Activated effector memory CD4-positive, alpha-beta T cell treated with anti-CD3 and anti-CD28 coated beads, Interleukin-2, amount 50 U/mL, for 16 hours (primary cell): ENCODE data around the gene UNK.
"Not testable (repeated sequence)": the region's sequence is repeated elsewhere in the genome, so short reads cannot be mapped to it uniquely, and the experiment has no call there.

Experiments used
- DNase-seq: peaks from one replicate; pipeline ENCODE4 v3.0.0-alpha.2; 2020

Gene UNK

DNA sequence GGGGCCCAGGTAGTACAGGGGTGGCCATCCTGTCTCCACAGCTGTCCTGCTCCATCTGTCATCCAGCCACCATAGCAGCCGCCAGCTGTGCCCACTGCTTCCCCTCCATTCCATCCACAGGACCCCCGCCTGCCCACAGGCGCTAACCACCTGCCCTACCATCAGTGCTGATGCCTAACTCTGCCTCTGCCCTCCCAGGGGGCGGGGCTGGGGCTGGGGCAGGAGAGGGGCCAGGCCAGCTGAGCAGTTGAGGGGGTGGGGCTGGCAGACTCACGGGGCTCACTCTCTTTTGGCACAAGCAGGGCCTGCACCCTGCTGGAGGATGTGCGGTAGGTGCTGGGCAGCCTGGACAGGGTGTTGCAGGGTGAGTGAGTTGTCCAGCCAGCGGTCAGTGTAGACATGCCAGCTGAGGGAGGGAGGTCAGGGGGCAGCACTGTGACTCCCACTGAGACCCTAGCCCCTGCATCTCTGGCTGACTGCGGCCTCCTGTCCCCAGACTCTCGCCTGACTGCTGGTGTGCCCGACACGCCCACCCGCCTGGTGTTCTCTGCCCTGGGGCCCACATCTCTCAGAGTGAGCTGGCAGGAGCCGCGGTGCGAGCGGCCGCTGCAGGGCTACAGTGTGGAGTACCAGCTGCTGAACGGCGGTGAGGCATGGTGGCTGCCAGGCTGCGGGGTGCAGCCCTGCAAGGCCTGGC is 29.3 kb upstream of the UNK start:
- no peak for DNase-seq

DNA sequence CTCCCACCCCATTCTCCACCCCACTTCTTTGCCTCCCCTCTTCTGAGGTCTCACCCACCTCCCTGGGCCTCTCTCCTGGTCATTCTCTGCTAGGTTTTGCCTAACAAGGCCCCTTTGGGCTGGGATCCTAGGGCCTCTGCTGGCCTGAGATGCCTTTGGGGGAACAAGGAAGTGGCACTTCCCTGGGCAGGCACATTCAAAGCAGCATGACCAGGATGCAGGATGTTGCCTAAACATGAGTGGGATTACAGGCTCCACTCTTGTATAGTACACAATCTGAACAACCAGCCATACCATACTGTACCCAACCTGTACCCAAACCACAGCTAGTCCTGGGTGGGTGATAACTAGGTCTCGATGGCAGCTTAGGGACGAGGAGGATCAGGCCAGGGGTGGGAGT is 28.6 kb upstream of the UNK start:
- DNase-seq: no peak

DNA sequence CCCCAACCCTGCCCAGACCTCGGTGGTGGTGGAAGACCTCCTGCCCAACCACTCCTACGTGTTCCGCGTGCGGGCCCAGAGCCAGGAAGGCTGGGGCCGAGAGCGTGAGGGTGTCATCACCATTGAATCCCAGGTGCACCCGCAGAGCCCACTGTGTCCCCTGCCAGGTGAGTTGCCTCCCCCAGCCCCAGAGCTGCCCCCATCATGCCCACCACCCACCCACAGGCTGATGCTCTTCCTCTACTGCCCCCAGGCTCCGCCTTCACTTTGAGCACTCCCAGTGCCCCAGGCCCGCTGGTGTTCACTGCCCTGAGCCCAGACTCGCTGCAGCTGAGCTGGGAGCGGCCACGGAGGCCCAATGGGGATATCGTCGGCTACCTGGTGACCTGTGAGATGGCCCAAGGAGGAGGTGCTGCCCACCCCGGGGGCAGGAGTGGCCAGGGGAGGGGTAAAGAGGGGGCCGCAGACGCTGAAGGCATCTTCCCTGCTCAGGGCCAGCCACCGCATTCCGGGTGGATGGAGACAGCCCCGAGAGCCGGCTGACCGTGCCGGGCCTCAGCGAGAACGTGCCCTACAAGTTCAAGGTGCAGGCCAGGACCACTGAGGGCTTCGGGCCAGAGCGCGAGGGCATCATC is 28.0 kb upstream of the UNK start:
- DNase-seq: no peak

DNA sequence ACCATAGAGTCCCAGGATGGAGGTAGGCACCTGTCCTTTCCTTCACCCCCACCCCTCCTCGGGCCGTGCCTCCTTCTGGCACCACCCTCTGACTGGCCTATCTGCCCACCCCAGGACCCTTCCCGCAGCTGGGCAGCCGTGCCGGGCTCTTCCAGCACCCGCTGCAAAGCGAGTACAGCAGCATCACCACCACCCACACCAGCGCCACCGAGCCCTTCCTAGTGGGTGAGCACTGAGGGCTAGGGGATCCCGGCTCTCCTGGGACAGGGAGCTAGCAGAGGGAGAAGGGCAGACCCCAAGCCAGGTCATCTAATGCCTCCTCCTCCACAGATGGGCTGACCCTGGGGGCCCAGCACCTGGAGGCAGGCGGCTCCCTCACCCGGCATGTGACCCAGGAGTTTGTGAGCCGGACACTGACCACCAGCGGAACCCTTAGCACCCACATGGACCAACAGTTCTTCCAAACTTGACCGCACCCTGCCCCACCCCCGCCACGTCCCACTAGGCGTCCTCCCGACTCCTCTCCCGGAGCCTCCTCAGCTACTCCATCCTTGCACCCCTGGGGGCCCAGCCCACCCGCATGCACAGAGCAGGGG is 27.4 kb upstream of the UNK start:
- no peak for DNase-seq

DNA sequence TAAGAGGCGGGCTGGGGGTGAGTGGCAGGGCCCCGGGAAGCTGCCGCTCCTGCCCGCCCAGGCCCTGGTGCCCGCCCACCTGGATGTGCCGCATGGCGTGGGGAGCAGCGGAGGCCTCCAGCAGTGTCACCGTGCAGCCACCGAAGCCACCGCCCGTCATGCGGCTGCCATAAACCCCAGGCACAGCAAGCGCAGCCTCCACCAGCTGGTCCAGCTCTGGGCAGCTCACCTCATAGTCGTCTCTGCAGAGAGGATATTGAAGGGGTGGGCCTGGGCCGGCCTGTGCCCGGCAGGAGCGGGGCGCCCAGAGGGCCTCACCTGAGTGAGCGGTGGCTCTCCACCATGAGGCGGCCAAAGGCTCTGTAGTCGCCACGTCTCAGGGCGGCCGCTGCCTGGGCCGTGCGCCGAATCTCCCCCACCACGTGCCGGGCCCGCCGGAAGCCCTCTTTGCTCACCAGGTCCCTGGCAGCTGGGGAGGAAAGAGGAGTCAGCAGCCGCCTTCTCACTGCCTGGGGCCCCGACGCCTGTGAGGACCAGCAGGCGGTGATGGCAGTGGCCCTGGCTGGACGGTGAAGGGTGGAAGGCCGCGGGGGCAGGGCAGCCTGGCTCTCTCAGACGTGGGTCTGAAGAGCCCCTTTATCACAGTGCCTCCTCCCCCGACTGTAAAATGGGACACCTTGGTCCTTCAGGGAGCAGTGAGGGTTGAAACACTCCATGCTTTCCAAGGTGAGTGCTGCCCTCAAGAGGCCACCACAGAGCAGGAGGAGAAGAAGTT is 26.3 kb upstream of the UNK start:
- DNase-seq: no peak

DNA sequence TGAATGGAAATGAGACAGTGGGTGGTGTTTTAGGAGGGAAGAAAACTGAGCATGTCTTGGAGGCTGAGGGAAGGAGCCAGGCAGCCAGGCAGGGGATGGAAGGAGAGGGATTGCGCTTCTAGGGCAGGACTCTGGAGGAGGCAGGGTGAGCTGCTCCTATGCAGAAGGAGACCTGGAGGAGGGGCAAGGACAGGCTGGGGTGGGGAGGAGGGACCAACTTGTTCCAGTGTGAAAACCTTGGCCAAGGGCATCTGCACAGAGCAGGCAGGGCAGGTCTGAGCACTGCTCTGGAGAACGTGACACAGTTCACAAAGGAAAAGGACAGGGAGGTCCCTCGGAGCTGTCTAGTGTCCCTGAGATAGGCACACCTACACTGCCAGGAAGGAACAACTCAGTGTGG is 25.1 kb upstream of the UNK start:
- no peak for DNase-seq

DNA sequence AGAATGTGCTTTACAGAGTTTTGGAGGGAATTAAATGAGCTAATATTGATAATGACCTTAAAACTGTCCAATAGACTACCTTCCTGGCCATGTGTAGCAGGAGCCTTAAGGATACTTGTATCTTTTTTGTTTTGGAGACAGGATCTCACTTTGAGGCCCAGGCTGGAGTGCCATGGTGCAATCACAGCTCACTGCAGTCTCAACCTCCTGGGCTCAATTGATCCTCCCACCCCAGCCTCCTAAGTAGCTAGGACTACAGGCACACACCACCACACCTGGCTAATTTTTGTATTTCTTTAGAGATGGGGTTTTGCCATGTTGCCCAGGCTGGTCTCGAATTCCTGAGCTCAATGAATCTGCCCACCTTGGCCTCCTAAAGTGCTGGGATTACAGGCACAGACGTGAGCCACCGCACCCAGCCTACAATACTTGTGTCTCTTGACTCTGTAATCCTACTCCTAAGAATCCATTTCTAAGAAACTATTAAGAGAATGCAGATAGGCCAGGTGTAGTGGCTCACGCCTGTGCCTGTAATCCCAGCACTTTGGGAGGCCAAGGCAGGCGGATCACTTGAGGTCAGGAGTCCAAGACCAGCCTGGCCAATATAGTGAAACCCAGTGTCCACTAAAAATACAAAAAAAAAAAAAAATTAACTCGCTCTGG is 24.5 kb upstream of the UNK start:
- DNase-seq: not testable (repeated sequence)

DNA sequence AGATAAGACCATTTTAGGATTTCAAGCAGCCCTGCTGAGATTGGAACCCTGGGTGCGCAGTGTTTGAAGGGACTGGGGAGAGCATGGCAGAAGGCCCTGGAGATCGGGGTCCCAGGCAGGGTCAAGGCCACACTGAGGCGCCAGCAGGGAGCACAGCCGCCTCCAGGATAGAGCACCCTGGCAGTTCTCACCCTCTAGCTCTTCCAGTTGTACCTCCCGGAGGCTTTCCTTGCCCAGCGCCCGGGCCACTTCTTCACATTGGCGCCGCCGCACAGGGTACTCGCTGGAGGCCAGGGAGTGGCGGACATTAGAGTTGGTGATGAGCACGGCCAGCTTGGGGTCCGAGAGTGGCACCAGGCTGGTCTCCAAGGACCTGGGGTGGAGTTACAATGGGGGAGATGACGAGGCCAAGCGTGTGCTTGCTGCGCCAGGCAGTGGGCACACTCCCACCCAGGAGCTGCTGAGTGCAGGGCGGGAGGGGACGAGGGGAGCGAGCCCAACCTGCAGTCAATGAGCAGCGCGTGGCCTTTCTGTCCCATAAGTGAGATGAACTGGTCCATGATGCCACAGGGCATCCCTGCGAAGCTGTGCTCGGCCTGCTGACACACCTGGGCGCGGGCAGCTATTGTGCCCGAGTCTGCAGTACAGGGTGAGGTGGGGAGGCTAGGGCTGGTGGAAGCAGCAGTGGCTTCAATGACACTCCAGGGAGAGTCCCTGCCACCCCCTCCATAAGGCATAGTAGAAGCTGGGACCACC is 21.9 kb upstream of the UNK start:
- no peak for DNase-seq

DNA sequence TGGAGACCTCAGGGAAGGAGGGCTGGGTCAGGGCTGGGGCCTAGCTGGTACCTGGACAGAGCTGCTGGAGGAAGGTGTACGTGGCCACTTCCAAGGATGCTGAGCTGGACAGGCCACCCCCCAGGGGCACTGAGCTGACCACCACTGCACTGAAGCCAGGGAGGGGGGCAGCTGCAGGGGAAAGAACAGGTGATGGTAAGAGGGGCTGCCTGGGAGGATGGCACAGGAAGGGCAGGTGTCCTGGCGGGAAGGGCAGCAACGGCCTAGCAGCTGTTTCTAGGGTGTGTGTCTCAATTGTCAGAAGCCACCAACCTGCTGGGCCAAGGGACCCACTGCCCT is 21.4 kb upstream of the UNK start:
- no peak for DNase-seq

DNA sequence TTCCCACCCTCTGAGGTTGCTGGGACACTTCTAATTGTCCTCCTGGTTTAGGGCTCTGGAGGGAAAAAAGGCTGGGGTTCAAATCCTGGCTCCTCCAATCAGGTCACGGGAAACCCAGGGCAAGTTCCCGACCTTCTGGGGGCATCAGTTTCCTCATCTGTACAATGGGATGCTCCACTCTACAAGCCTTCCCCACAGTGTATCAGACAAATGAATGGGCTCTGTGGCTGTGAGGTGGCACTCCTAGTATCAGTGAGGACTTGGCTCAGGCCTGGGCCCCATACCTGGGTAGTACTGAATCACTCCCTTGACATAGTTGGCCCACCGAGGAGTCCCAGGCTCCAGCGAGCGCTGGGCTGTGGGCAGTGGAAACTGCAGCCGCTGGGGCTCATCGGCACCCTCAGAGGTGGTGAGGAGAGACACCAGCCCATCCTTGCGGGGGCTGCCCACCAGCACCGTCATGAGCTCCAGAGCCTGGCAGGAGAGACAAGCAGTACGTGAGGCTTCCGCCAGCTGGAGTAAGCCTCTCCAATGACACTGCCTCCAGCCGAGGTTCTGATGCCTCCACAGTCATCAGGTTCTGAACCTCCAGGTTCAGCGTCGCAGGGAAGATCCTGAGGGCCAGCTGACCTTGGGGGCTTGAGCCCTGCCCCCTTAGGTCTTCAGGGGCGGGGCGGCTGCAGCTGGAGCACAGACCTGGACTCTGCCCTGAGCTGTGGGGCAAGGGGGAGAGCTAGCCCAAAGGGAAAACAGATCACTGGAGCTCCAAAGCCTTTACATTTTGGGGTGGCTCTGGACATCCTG is 20.8 kb upstream of the UNK start:
- DNase-seq: no peak

DNA sequence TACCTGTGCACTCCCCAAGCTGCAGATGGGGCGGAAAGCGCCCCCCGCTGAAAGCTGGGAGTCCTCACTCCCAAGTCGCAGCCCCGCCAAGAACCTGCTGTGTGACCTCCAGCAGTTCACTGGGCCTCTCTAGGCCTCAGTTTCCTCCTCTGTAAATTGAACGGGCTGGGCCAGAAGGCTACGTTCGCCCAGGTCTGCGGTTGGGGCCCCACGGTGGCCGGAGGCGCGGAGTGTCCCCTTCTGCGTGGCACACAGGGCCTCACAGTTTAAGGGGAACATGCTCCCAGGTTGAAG is 20.2 kb upstream of the UNK start:
- DNase-seq: no peak

DNA sequence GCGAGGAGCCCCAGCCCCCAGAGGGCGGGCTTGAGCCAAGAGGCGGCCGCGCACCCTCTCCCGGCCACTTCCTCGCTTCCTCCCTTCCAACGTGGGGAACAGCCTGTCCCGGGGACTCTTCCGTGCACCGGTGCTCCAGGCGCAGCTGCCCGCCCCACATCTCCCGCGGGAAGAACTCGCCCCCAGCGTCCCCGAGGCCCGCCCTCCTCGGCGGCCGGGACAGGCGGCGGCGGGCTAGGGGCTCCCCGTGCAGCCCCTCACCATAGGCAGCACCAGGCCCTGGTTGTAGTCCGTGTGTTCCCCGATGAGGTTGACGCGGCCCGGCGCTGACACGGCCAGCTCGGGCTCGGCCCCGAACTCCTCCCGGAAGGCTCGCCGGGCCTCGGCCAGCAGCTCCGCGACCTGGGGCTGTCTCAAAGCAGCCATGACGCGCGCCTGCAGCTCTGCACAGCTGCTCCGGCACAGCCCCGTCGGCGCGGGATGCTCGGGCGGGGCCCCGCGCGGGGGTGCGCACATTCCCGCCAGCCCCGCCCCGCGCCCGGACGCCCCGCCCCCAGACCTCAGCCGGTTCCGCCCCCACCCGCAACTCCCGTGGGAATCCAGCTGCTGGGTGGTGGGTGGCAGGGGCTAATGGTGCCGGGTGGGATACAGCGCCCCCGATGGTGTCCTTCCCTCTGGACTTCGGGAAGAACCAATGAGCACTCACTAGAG is 19.7 kb upstream of the UNK start, which contains the start of gene GALK1:
Gene GALK1, minus strand, starts transcription at position 482 of the 711 bp plus-strand sequence. Its CDS starts 56 bp downstream, at position 426.
- peak; percentile 90 for DNase-seq

DNA sequence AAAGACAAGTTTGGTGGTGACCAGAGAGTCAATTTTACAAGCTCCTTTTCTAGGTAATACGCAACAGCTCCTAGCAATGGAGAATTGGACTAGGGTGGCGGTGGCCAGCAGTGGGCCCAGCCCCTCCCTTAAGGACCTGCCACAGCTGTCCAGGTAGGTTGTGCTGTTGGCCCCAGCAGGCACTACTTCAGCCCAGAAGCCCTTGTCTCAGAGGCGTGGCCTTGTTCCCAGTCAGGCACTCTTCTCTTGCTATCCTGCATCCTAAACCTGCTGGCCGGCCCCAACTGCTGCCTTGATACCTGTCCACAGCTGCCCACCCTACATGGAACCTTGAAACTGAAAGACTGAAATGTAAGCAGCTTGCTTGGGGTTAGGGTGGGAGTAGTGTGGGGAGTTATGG is 18.6 kb upstream of the UNK start:
- DNase-seq: no peak

DNA sequence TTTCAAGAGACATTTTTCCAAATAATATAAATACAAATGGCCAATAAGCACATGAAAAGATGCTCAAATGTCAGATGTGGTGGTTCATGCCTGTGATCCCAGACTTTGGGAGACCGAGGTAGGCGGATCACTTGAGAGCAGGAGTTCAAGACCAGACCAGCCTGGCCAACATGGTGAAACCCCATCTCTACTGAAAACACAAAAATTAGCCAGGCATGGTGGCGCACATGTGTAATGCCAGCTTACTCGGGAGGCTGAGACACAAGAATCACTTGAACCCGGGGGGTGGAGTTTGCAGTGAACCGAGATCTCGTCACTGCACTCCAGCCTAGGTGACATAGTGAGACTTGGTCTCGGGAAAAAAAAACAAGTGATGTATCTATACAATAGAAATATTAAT is 16.7 kb upstream of the UNK start:
- DNase-seq: no peak

DNA sequence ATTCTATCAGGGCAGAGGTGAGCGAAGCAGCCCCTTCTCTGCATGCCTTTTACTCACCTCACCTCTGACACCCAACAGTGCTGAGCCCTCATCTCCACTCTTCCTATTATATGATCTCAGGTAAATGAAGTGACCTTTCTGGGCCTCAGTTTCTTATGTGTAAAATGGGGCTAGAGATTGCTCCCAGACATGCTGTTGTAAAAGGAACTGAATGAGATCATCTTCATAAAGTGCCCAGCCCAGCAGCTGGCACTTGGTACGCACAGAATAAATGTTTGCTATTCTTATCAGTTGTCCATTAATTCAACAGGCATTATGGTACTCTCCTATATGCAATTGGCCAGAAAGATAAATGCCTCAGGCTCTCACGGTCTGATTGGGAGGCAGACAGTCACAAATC is 15.1 kb upstream of the UNK start:
- no peak for DNase-seq

DNA sequence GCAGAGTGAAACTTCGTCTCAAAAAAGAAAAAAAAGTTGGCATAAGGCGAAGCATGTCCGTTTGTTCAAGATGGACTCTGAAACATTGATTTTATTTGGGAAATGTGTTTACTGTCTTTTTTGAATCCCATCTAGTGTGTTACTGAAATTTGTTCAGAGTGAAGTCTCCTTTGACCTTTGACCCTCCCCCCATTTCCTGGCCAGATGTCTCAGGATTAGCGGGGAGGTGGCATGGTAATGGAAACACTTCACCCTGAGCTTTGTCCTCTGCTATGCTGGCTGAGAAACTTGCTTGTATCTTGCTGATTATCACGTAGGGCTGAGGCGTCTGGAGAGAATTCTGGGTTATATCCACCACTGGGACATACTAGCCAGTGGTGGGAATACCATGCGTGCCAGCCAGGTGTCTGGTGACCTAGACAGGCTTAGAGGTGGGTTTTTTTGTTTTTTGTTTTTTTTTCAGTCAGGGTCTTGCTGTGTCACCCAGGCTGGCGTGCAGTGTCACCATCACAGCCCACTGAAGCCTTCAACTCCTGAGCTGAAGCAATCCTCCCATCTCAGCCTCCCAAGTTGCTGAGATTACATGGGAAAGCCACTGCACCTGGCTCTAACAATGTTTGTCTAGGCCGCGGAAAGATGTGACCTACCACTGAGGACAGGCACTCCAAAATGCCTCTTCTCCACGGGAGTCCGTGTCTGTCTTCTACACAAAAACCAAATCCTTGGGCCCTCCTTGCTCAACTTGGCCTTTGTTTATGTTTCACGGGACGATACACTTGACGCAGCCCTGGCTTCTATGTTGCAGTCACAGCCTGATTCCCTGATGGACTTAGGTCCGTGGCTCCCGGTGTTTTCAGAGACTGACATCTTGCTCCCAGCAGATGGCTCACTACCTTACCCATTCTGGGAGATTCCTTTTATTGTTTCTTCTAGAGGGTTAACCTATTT is 13.0 kb upstream of the UNK start:
- DNase-seq: no peak

DNA sequence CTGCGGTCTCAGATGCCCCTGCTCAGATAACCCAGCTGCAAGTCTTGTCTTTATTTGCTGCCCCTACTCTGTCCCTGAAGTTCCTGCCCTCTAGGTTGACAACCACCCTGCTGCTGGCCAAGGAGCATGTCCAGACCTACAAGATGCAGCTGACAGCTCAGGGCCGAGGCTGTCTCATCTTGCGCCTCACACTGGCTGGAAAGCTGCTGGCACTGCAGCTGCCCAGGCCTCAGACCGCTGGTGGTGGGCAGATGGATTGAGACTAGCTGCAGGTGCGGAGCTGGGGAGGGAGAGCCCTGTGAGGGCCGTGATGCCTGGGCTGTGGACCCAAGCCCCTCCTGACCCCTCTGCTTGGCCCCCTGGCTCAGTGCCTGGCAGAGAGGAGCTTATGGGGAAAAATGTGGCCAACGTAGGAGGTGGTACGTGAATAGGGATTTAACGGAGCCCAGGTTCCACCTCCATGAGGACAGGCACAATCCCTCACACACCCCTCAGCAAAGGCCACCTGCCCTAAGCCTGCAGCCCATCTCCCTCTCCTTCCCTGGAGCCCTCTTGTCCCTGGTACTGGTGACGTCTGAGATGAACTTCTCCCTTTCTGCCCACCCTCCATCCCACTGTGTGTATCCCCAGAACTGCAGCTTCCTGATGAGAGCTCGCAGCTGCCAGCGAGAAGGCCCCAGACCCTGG is 11.3 kb upstream of the UNK start:
- no peak for DNase-seq

DNA sequence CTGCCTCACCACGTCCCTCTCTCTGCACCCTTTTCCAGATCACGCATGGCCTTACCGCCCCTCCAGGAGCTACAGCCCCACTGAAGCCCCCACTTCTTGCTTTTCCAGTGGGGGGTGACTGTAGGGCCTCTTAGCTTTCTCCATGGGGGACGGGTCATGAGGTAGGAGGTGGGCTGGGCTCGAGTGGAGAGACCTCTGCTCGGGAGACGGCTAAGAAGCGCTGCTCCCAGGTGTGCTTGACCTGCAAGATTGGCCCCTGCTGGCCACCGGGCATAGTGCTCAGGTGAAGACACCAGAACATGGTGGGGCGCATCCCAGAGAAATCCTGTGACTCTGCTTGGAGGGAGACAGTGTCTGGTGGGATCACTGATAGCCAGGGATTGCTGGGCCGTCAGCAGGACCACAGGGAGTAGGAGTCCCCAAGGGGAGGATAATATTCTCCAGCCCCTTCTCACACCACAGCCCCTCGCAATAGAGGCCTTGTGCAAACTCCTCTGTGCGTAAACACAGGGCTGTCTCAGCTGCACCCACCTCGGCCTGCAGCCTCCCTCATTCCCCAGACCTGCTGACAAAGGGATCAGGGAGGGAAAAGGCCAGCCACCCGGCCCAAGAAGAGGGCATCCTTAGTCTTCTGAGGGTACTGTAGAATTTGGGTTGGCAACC is 10.7 kb upstream of the UNK start:
- peak; percentile 66 for DNase-seq
